RWPE2 (cell line): Measurements from ENCODE around the gene BCAS1.

Experiments used
- ATAC-seq: fragments of 200-7000 bp; cut with Tn5 transposase; 3 replicates; pipeline ENCODE4 v1.9.1; 2021; ENCODE audit warnings: low read depth
- DNase-seq: peaks from one replicate; pipeline ENCODE4 v3.0.0-alpha.2; 2020; ENCODE audit warnings: low spot score
- H3K27ac ChIP-seq: fragments of 450-650 bp; 2 replicates; pipeline ENCODE4 v1.5.1; 2017; ENCODE audit warnings: mild to moderate bottlenecking; ENCODE audit not compliant: poor library complexity, severe bottlenecking
- H3K27me3 ChIP-seq: fragments of 250-450 bp; sonication (Bioruptor Pico); 2 replicates; pipeline ENCODE4 v1.5.1; 2021; ENCODE audit warnings: mild to moderate bottlenecking, moderate library complexity; ENCODE audit not compliant: insufficient read depth, poor library complexity, severe bottlenecking
- H3K36me3 ChIP-seq: fragments of 250-450 bp; sonication (Bioruptor Pico); 2 replicates; pipeline ENCODE4 v1.5.1; 2020; ENCODE audit warnings: low read depth, mild to moderate bottlenecking, moderate library complexity
- H3K4me1 ChIP-seq: fragments of 250-450 bp; sonication (Bioruptor Pico); 2 replicates; pipeline ENCODE4 v1.5.1; 2021; ENCODE audit warnings: mild to moderate bottlenecking, moderate library complexity; ENCODE audit not compliant: insufficient read depth, poor library complexity, severe bottlenecking
- H3K4me3 ChIP-seq: fragments of 250-450 bp; sonication (Bioruptor Pico); 2 replicates; pipeline ENCODE4 v1.5.1; 2021; ENCODE audit warnings: mild to moderate bottlenecking, moderate library complexity; ENCODE audit not compliant: severe bottlenecking
- H3K9me3 ChIP-seq: fragments of 250-450 bp; sonication (Bioruptor Pico); 2 replicates; pipeline ENCODE4 v1.5.1; 2021; ENCODE audit warnings: mild to moderate bottlenecking, moderate library complexity; ENCODE audit not compliant: severe bottlenecking
- TF ChIP-seq, protein P1 (sequence below): fragments of 450-650 bp; IDR thresholded peaks from one replicate; pipeline ENCODE4 v1.5.1; 2017; ENCODE audit warnings: mild to moderate bottlenecking, moderate library complexity; ENCODE audit not compliant: poor library complexity, severe bottlenecking

BCAS1 gene

DNA sequence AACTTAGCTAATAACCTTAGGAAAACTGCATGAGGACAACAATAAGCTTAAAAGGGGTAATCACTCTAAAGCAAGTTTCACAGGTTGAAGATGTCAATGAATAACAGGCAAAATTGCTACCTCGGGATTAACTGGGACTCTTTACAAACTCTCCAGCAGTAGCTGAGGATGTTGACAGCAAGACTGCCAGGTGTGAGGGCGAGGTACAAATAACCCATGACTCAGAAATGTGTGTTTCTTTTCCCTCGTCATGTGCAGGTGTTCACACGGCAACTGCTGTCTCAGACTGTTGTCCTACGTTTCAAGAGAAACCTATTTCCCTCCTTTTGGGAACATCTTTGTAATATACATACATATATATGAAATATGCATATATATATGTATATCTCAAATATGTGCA, 15.9 kb downstream of the BCAS1 start:
- Histone ChIP-seq H3K27me3 (peaks cover 3% of the 10 kb centered on the region), H3K36me3 (no peaks in the 10 kb centered on the region), H3K4me3 (no peak overlapping the region), H3K4me1 (no peaks in the 10 kb centered on the region), H3K9me3 (no peaks in the 10 kb centered on the region), H3K27ac (no peak overlapping the region)
- DNase-seq (no peak), ATAC-seq (peak; percentile 49; the same call in 1 of the 3 replicates)
- TF ChIP-seq, protein P1, sequence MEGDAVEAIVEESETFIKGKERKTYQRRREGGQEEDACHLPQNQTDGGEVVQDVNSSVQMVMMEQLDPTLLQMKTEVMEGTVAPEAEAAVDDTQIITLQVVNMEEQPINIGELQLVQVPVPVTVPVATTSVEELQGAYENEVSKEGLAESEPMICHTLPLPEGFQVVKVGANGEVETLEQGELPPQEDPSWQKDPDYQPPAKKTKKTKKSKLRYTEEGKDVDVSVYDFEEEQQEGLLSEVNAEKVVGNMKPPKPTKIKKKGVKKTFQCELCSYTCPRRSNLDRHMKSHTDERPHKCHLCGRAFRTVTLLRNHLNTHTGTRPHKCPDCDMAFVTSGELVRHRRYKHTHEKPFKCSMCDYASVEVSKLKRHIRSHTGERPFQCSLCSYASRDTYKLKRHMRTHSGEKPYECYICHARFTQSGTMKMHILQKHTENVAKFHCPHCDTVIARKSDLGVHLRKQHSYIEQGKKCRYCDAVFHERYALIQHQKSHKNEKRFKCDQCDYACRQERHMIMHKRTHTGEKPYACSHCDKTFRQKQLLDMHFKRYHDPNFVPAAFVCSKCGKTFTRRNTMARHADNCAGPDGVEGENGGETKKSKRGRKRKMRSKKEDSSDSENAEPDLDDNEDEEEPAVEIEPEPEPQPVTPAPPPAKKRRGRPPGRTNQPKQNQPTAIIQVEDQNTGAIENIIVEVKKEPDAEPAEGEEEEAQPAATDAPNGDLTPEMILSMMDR = no peak

DNA sequence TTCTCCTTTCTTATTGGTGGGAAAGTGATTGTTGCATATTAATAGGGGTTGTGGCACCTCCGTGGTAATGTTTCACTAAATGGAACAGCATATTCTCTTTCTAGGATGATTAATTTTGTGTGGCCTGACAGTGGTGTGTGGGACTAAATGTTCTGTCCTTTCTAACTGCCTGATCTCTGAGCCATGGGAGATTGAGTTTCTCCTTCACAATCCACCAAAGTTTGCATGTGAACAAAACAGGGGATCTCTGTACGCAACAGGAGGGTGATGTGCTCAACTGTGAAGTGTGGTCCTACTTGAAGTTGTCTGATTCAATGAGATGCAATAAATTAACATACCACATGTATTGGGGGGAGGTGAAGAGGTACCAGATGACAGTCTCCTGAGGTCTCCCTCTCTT, 19.3 kb downstream of the BCAS1 start:
- no peaks in the 10 kb centered on the region for H3K9me3 ChIP-seq
- TF ChIP-seq, protein P1 = no peak

DNA sequence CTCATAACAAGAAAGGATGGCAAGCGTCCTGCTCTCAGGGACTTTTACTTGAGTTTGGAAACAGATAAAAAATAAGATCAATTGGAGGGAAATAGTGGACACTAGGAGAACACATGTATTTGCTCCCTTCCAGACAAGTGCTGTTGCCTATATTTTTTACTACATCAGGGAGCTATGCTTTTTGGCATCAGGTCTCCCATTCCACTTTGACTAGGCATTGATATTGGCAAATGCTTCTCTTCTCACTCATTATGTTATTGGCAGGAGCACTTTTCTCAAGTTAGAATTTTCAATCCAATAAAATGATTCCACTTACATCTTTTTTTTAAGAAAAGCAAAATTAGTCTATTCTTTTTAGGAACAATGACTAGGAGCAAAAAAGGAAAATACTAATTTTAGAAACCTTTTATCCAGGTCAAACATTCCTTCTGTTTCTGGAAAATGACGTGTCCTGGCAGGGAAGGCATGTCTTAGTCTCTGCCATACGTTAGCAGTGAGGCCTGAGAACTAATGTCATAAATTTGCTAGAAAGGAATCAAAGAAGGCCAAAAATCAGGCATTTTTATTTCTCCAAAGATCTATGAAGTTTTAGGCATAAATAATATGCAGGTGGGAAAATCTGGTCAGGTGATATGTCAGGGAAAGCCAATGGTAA, 21.4 kb downstream of the BCAS1 start:
- ATAC-seq = no peak
- H3K4me3 ChIP-seq = no peak overlapping the region
- TF ChIP-seq, protein P1 = no peak
- H3K27ac ChIP-seq = no peak overlapping the region
- DNase-seq = no peak
- no peaks in the 10 kb centered on the region for H3K27me3 ChIP-seq
- peaks cover 2% of the 10 kb centered on the region for H3K4me1 ChIP-seq
- H3K36me3 ChIP-seq = no peaks in the 10 kb centered on the region
- H3K9me3 ChIP-seq = no peaks in the 10 kb centered on the region

More for the DNA sequence above, 19.3 kb downstream of the BCAS1 start:
- ATAC-seq = no peak
- Histone ChIP-seq H3K36me3 (no peaks in the 10 kb centered on the region), H3K4me1 (no peaks in the 10 kb centered on the region), H3K27ac (no peak overlapping the region), H3K4me3 (no peak overlapping the region), H3K27me3 (peaks cover 3% of the 10 kb centered on the region)
- DNase-seq = no peak

DNA sequence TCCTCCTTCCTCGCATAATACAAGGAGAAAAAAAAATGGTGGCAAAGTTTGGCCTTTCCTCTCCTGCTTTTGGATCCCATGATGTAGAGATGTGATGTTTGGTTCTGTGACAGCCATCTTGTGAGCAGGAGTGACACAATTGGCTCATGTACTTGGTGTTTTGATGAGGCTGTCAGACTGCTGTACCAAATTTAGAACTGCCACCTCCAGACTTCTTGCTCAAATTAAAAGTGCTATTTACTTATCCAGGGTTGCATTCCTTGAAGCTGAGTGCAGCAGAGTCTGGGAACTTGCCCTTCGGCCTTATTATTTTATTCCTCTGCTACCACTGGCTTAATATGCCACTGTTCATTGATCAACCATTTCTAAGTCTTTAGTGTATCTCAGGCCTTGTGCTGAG, 21.9 kb downstream of the BCAS1 start:
- H3K4me3 ChIP-seq = no peak overlapping the region
- no peak for DNase-seq

DNA sequence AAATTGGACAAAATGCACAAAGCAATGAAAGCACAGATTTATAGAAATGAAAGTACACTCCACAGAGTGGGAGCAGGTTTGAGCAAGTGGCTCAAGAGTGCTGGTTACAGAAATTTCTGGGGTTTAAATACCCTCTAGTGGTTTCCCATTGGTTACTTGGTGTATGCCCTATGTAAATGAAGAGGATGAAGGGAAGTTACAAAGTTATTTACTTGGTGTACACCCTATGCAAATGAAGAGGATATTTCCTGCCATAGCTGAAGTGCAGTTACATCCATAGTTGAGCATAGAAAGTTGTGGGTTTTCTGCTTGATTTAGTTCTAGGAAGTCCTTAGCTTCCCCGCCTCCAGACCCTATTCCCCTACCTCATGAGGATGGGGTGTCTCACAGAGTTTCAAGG, 22.7 kb downstream of the BCAS1 start:
- Histone ChIP-seq H3K27ac (no peak overlapping the region), H3K4me1 (peaks cover 3% of the 10 kb centered on the region), H3K4me3 (no peak overlapping the region), H3K9me3 (no peaks in the 10 kb centered on the region), H3K36me3 (no peaks in the 10 kb centered on the region), H3K27me3 (no peaks in the 10 kb centered on the region)
- no peak for DNase-seq
- TF ChIP-seq, protein P1 = no peak
- no peak for ATAC-seq

More for the DNA sequence above, 21.9 kb downstream of the BCAS1 start:
- peaks cover 3% of the 10 kb centered on the region for H3K4me1 ChIP-seq
- ATAC-seq = no peak; the same call in 2 of the 3 replicates
- no peaks in the 10 kb centered on the region for H3K36me3 ChIP-seq
- H3K27ac ChIP-seq = no peak overlapping the region
- H3K27me3 ChIP-seq = no peaks in the 10 kb centered on the region
- no peaks in the 10 kb centered on the region for H3K9me3 ChIP-seq
- TF ChIP-seq, protein P1 = no peak
